Astrocyte (in vitro differentiated cells and primary cell): ENCODE measurements around the gene DPF3. TPM values are rescaled to one million over a fixed set of nuclear protein-coding genes. Genes with fewer than 3 reads are reported as not detected.

Source experiments
- DNase-seq: peaks from one replicate; pipeline ENCODE4 v3.0.0-alpha.2; 2010; ENCODE audit warnings: low read depth
- FAIRE-seq: peaks from 2 replicates; lab custom pipeline; 2011; peaks lifted over from hg19 to GRCh38; lab: Jason Lieb, UNC
- H2AFZ ChIP-seq: 2 replicates; pipeline ENCODE4 v1.6.0; 2012; ENCODE audit warnings: low read depth, low read length, inconsistent platforms
- H3K27ac ChIP-seq: 2 replicates; pipeline ENCODE4 v1.5.1; 2011; ENCODE audit warnings: low read depth, low read length, inconsistent platforms
- H3K27me3 ChIP-seq: 2 replicates; pipeline ENCODE4 v1.6.0; 2011; ENCODE audit warnings: low read length, inconsistent platforms; ENCODE audit not compliant: insufficient read depth
- H3K36me3 ChIP-seq: 2 replicates; pipeline ENCODE4 v1.5.1; 2011; ENCODE audit warnings: low read length, inconsistent platforms; ENCODE audit not compliant: insufficient read depth
- H3K4me1 ChIP-seq: 2 replicates; pipeline ENCODE4 v1.5.1; 2011; ENCODE audit warnings: low read length, inconsistent platforms; ENCODE audit not compliant: insufficient read depth
- H3K4me2 ChIP-seq: 2 replicates; pipeline ENCODE4 v1.6.0; 2012; ENCODE audit warnings: low read length, inconsistent platforms
- H3K4me3 ChIP-seq: 2 replicates; pipeline ENCODE4 v1.5.1; 2011; ENCODE audit warnings: low read depth, mild to moderate bottlenecking, low read length, inconsistent platforms; ENCODE audit not compliant: insufficient read depth
- H3K79me2 ChIP-seq: 2 replicates; pipeline ENCODE4 v1.6.0; 2012; ENCODE audit warnings: mild to moderate bottlenecking, low read length, inconsistent platforms; ENCODE audit not compliant: insufficient read depth
- H3K9ac ChIP-seq: 2 replicates; pipeline ENCODE4 v1.6.0; 2012; ENCODE audit warnings: mild to moderate bottlenecking, low read length, inconsistent platforms
- H3K9me3 ChIP-seq: 2 replicates; pipeline ENCODE4 v1.5.1; 2012; ENCODE audit warnings: low read depth, mild to moderate bottlenecking, low read length, inconsistent platforms; ENCODE audit not compliant: insufficient read depth
- H4K20me1 ChIP-seq: 2 replicates; pipeline ENCODE4 v1.6.0; 2012; ENCODE audit warnings: low read length, inconsistent platforms; ENCODE audit not compliant: insufficient read depth
- H3K27ac Mint-ChIP-seq: one replicate; pipeline ENCODE4 v1.8.0; 2021; ENCODE audit warnings: mild to moderate bottlenecking, mixed read lengths; ENCODE audit not compliant: unreplicated experiment
- H3K27me3 Mint-ChIP-seq: one replicate; pipeline ENCODE4 v1.8.0; 2021; ENCODE audit warnings: low read depth, mixed read lengths; ENCODE audit not compliant: unreplicated experiment
- H3K36me3 Mint-ChIP-seq: one replicate; pipeline ENCODE4 v1.8.0; 2021; ENCODE audit warnings: low read depth, mixed read lengths; ENCODE audit not compliant: unreplicated experiment
- H3K4me1 Mint-ChIP-seq: one replicate; pipeline ENCODE4 v1.8.0; 2021; ENCODE audit warnings: low read depth, mixed read lengths; ENCODE audit not compliant: unreplicated experiment
- H3K4me3 Mint-ChIP-seq: one replicate; pipeline ENCODE4 v1.8.0; 2021; ENCODE audit warnings: mild to moderate bottlenecking, moderate library complexity, mixed read lengths; ENCODE audit not compliant: unreplicated experiment
- H3K9me3 Mint-ChIP-seq: one replicate; pipeline ENCODE4 v1.8.0; 2021; ENCODE audit warnings: mild to moderate bottlenecking, mixed read lengths; ENCODE audit not compliant: unreplicated experiment
- CTCF ChIP-seq: IDR thresholded peaks from 2 replicates; pipeline ENCODE4 v1.5.1; 2011; ENCODE audit warnings: low read depth, mild to moderate bottlenecking, inconsistent platforms, low read length, moderate library complexity; ENCODE audit not compliant: insufficient read depth
- EZH2 ChIP-seq: IDR thresholded peaks from 2 replicates; pipeline ENCODE4 v1.6.1; 2012; ENCODE audit warnings: mild to moderate bottlenecking, low read length, inconsistent platforms; ENCODE audit not compliant: insufficient read depth
- total RNA-seq: library from RNA; stranded (reverse); gene quantifications from 2 replicates; pipeline ENCODE4 v1.2.1, GENCODE V29; 2021

Gene DPF3
- total RNA-seq, 1 donor from 2014 or later = 2.4 TPM

GRCh38 chr14:72781561-72782508 is 112.1 kb downstream of the DPF3 start:
- TF ChIP-seq CTCF (no peak), EZH2 (no peak)
- Histone ChIP-seq H3K27ac (peak overlapping the region; percentile 88), H3K79me2 (peaks cover 69% of the 10 kb centered on the region), H3K4me1 (peaks cover 13% of the 10 kb centered on the region), H3K4me2 (peak overlapping the region; percentile 73), H3K4me3 (peak overlapping the region; percentile 2), H3K9me3 (no peaks in the 10 kb centered on the region), H2AFZ (peak overlapping the region; percentile 12), H3K27me3 (no peaks in the 10 kb centered on the region), H3K9ac (peak overlapping the region; percentile 62), H4K20me1 (no peaks in the 10 kb centered on the region), H3K36me3 (no peaks in the 10 kb centered on the region)
- Mint-ChIP-seq H3K4me3 (peak overlapping the region; percentile 64), H3K9me3 (peaks cover 8% of the 10 kb centered on the region), H3K27me3 (no peaks in the 10 kb centered on the region), H3K36me3 (peaks cover 2% of the 10 kb centered on the region), H3K27ac (peak overlapping the region; percentile 98), H3K4me1 (peaks cover 23% of the 10 kb centered on the region)
- FAIRE-seq (no peak), DNase-seq (peak; percentile 88)

GRCh38 chr14:72780751-72781150 is 113.2 kb downstream of the DPF3 start:
- H3K4me2 ChIP-seq = peak overlapping the region; percentile 73
- peak overlapping the region; percentile 62 for H3K9ac ChIP-seq
- DNase-seq = peak; percentile 81

More at GRCh38 chr14:72780751-72781150, 113.2 kb downstream of the DPF3 start:
- no peak overlapping the region for H3K4me3 Mint-ChIP-seq
- H3K36me3 ChIP-seq = no peaks in the 10 kb centered on the region
- peaks cover 28% of the 10 kb centered on the region for H3K4me1 Mint-ChIP-seq
- FAIRE-seq = peak; percentile 5
- H3K27me3 ChIP-seq = no peaks in the 10 kb centered on the region
- TF ChIP-seq EZH2 (no peak), CTCF (no peak)
- no peaks in the 10 kb centered on the region for H4K20me1 ChIP-seq
- H3K79me2 ChIP-seq = peaks cover 74% of the 10 kb centered on the region
- H3K9me3 ChIP-seq = no peaks in the 10 kb centered on the region
- H3K27me3 Mint-ChIP-seq = no peaks in the 10 kb centered on the region
- peaks cover 13% of the 10 kb centered on the region for H3K4me1 ChIP-seq
- H3K27ac Mint-ChIP-seq = peak overlapping the region; percentile 78
- H3K4me3 ChIP-seq = no peak overlapping the region
- peaks cover 8% of the 10 kb centered on the region for H3K9me3 Mint-ChIP-seq
- no peak overlapping the region for H2AFZ ChIP-seq
- peak overlapping the region; percentile 88 for H3K27ac ChIP-seq
- H3K36me3 Mint-ChIP-seq = peaks cover 2% of the 10 kb centered on the region
